H1 (cell line): ENCODE measurements around the gene VPS13A. TPM values are rescaled to one million over a fixed set of nuclear protein-coding genes. Genes with fewer than 3 reads are reported as not detected.
A peak's percentile ranks its signal among the peaks of the same experiment; 100 is the strongest.

Experiments used
- CTCF ChIA-PET: fragments of 300-600 bp; sonication (Branson Sonifier 250); formaldehyde crosslinking; loops from one replicate; lab custom pipeline; 2021; ENCODE audit not compliant: partially characterized antibody; lab: Charles Lee
- POLR2A ChIA-PET: fragments of 300-600 bp; sonication (Branson Sonifier 250); formaldehyde crosslinking; loops from one replicate; lab custom pipeline; 2021; ENCODE audit warnings: inconsistent platforms; ENCODE audit not compliant: partially characterized antibody; lab: Charles Lee
- DNase-seq, 2 experiments: peaks; one replicate each; pipeline versions ENCODE4 v3.0.0 to v3.0.0-alpha.2; 2010 to 2022; ENCODE audit warnings: low spot score in 2 of 2, low read depth in 1 of 2, mixed read lengths in 1 of 2
- FAIRE-seq: peaks from 2 replicates; lab custom pipeline; 2011; peaks lifted over from hg19 to GRCh38; lab: Jason Lieb, UNC
- H2AFZ ChIP-seq: 2 replicates; pipeline ENCODE4 v1.8.1; 2012; ENCODE audit warnings: low read length, inconsistent platforms
- H2AK5ac ChIP-seq: 2 replicates; pipeline ENCODE4 v1.6.1; 2013; ENCODE audit warnings: low read depth, low read length
- H2BK120ac ChIP-seq: replicated peaks from 2 replicates; pipeline ENCODE3; 2013; ENCODE audit warnings: low read depth, low read length, inconsistent platforms
- H2BK12ac ChIP-seq: 2 replicates; pipeline ENCODE4 v1.6.1; 2013; ENCODE audit warnings: low read depth, low read length
- H2BK15ac ChIP-seq: 2 replicates; pipeline ENCODE4 v1.6.1; 2013; ENCODE audit warnings: low read length
- H2BK20ac ChIP-seq: 2 replicates; pipeline ENCODE4 v1.6.1; 2013; ENCODE audit warnings: low read length
- H2BK5ac ChIP-seq: 2 replicates; pipeline ENCODE4 v1.6.1; 2013; ENCODE audit warnings: low read depth, low read length
- H3K14ac ChIP-seq: 2 replicates; pipeline ENCODE4 v1.6.1; 2013; ENCODE audit warnings: inconsistent platforms; ENCODE audit not compliant: insufficient read length
- H3K18ac ChIP-seq: 2 replicates; pipeline ENCODE4 v1.6.1; 2013; ENCODE audit warnings: low read length; ENCODE audit errors: extremely low read depth
- H3K23ac ChIP-seq: 2 replicates; pipeline ENCODE4 v1.6.1; 2013; ENCODE audit warnings: inconsistent platforms; ENCODE audit not compliant: insufficient read length
- H3K23me2 ChIP-seq: 2 replicates; pipeline ENCODE4 v1.6.1; 2013; ENCODE audit warnings: low read depth, low read length
- H3K27ac ChIP-seq: 2 replicates; pipeline ENCODE4 v1.6.1; 2011; ENCODE audit warnings: low read depth, low read length, inconsistent platforms
- H3K27me3 ChIP-seq, 4 experiments: replicated peaks in 1 of 4; 1 replicate in 1 of 4; 2 replicates in 3 of 4; pipeline versions ENCODE4 v1.6.1 to v1.8.1; 2011 to 2013; ENCODE audit warnings: low read length in 3 of 4, mild to moderate bottlenecking in 3 of 4, inconsistent platforms in 2 of 4, mixed read lengths in 2 of 4, moderate library complexity in 1 of 4; ENCODE audit not compliant: control insufficient read depth in 3 of 4, insufficient read depth in 3 of 4; ENCODE audit errors: extremely low read depth in 1 of 4
- H3K36me3 ChIP-seq, 4 experiments: 2 replicates each; pipeline versions ENCODE4 v1.6.1 to v1.8.1; 2011 to 2013; ENCODE audit warnings: mild to moderate bottlenecking in 4 of 4, low read length in 3 of 4, moderate library complexity in 2 of 4, control low read depth in 1 of 4, inconsistent platforms in 1 of 4; ENCODE audit not compliant: insufficient read depth in 4 of 4, control insufficient read depth in 2 of 4
- H3K4ac ChIP-seq: replicated peaks from 2 replicates; pipeline ENCODE3; 2013; ENCODE audit warnings: low read length, low read depth, mixed read lengths, inconsistent platforms; ENCODE audit not compliant: insufficient read length
- H3K4me1 ChIP-seq, 4 experiments: replicated peaks in 1 of 4; 1 replicate in 1 of 4; 2 replicates in 3 of 4; pipeline versions ENCODE4 v1.6.1 to v1.8.1; 2011 to 2013; ENCODE audit warnings: low read length in 3 of 4, inconsistent platforms in 2 of 4, mixed read lengths in 1 of 4; ENCODE audit not compliant: insufficient read depth in 4 of 4, control insufficient read depth in 3 of 4
- H3K4me2 ChIP-seq, 2 experiments: 2 replicates each; pipeline versions ENCODE4 v1.6.1 to v1.8.1; 2011 to 2013; ENCODE audit warnings: low read depth in 2 of 2, low read length in 2 of 2, control low read depth in 1 of 2, inconsistent platforms in 1 of 2, mild to moderate bottlenecking in 1 of 2; ENCODE audit not compliant: insufficient read depth in 1 of 2
- H3K4me3 ChIP-seq, 4 experiments: fragments of 200-600, 300-600 bp in 1 of 4; sonication (generic), shearing (Covaris generic), sonication (Bioruptor Twin) in 1 of 4; 2 replicates each; pipeline versions ENCODE4 v1.5.1 to v1.8.1; 2011 to 2016; ENCODE audit warnings: low read length in 4 of 4, low read depth in 3 of 4, control low read depth in 2 of 4, inconsistent platforms in 2 of 4, mild to moderate bottlenecking in 2 of 4, mixed read lengths in 1 of 4, moderate library complexity in 1 of 4; ENCODE audit not compliant: insufficient read depth in 2 of 4; ENCODE audit errors: extremely low read depth in 1 of 4
- H3K56ac ChIP-seq: replicated peaks from 2 replicates; pipeline ENCODE3; 2013; ENCODE audit warnings: low read depth, mild to moderate bottlenecking, mixed read lengths, low read length, inconsistent platforms; ENCODE audit not compliant: insufficient read length
- H3K79me1 ChIP-seq: 2 replicates; pipeline ENCODE4 v1.6.1; 2013; ENCODE audit warnings: low read depth, low read length, control low read depth
- H3K79me2 ChIP-seq, 2 experiments: 2 replicates each; pipeline versions ENCODE4 v1.6.1 to v1.8.1; 2012 to 2013; ENCODE audit warnings: low read length in 2 of 2, mild to moderate bottlenecking in 2 of 2, inconsistent platforms in 1 of 2; ENCODE audit not compliant: insufficient read depth in 2 of 2, control insufficient read depth in 1 of 2
- H3K9ac ChIP-seq, 4 experiments: replicated peaks in 1 of 4; 1 replicate in 1 of 4; 2 replicates in 3 of 4; pipeline versions ENCODE4 v1.6.1 to v1.8.1; 2011 to 2013; ENCODE audit warnings: low read depth in 3 of 4, low read length in 3 of 4, control low read depth in 2 of 4, mild to moderate bottlenecking in 2 of 4, moderate library complexity in 2 of 4, inconsistent platforms in 1 of 4; ENCODE audit errors: extremely low read depth in 1 of 4
- H3K9me3 ChIP-seq, 2 experiments: 2 replicates each; pipeline versions ENCODE4 v1.6.1 to v1.8.1; 2012 to 2013; ENCODE audit warnings: mild to moderate bottlenecking in 2 of 2, moderate library complexity in 2 of 2, control low read depth in 1 of 2, inconsistent platforms in 1 of 2, low read depth in 1 of 2, low read length in 1 of 2, mixed read lengths in 1 of 2; ENCODE audit not compliant: insufficient read depth in 2 of 2
- H4K20me1 ChIP-seq, 2 experiments: replicated peaks in 1 of 2; 2 replicates each; pipeline versions ENCODE3 to v1.8.1; 2011 to 2013; ENCODE audit warnings: inconsistent platforms in 2 of 2, low read length in 2 of 2, mild to moderate bottlenecking in 1 of 2; ENCODE audit not compliant: insufficient read depth in 2 of 2, control insufficient read depth in 1 of 2
- H4K5ac ChIP-seq: 2 replicates; pipeline ENCODE4 v1.6.1; 2013; ENCODE audit warnings: low read length, low read depth, mixed read lengths, inconsistent platforms; ENCODE audit not compliant: insufficient read length
- H4K8ac ChIP-seq: 2 replicates; pipeline ENCODE4 v1.8.0; 2013; ENCODE audit warnings: mild to moderate bottlenecking, moderate library complexity, low read length, inconsistent platforms; ENCODE audit not compliant: insufficient read depth; ENCODE audit errors: extremely low read depth
- H4K91ac ChIP-seq: replicated peaks from 2 replicates; pipeline ENCODE3; 2013; ENCODE audit warnings: low read length, mixed read lengths, inconsistent platforms; ENCODE audit not compliant: insufficient read length
- CREB1 ChIP-seq: IDR thresholded peaks from 2 replicates; pipeline ENCODE4 v1.6.1; 2012; ENCODE audit warnings: inconsistent platforms
- KDM1A ChIP-seq: fragments of 200-600, 300-600 bp; sonication (generic); IDR thresholded peaks from 2 replicates; pipeline ENCODE4 v1.7.1; 2016; ENCODE audit warnings: mild to moderate bottlenecking, low read length, borderline replicate concordance
- MAFK ChIP-seq: IDR thresholded peaks from 2 replicates; pipeline ENCODE4 v1.6.1; 2012; ENCODE audit warnings: low read depth, mild to moderate bottlenecking, improper control_type of control experiment, low read length
- SP1 ChIP-seq: IDR thresholded peaks from 2 replicates; pipeline ENCODE4 v1.6.1; 2011; ENCODE audit warnings: low read depth, low read length
- YY1 ChIP-seq: IDR thresholded peaks from 2 replicates; pipeline ENCODE4 v1.6.1; 2011; ENCODE audit warnings: low read depth, mild to moderate bottlenecking, low read length
- WGBS, 2 experiments: shearing (Covaris generic) in 1 of 2; methylation state at CpG; one replicate each; pipeline versions ENCODE4 v1.1.6 to v1.1.7; 2013 to 2015; ENCODE audit warnings: low lambda C conversion rate in 2 of 2, mixed read lengths in 2 of 2, inconsistent platforms in 1 of 2, low coverage in 1 of 2, missing lambda C conversion rate in 1 of 2; ENCODE audit not compliant: insufficient replicate concordance in 2 of 2, insufficient coverage in 1 of 2, insufficient read length in 1 of 2; ENCODE audit errors: extremely low coverage in 1 of 2, missing lambda C conversion rate in 1 of 2; 5-methylcytosine and 5-hydroxymethylcytosine counted together
- polyA plus RNA-seq, 7 experiments: library from polyadenylated mRNA; depleted of rRNA in 3 of 7; stranded (reverse) in 5 of 7; unstranded in 2 of 7; fragments of >200 nt in 5 of 7; fragments of 200-250 nt in 2 of 7; gene quantifications; 1 replicate in 5 of 7; 2 replicates in 1 of 7; 4 replicates in 1 of 7; pipeline versions ENCODE4 v1.2.1 to v1.2.3, GENCODE V29; 2011 to 2013; ENCODE audit warnings: missing spikeins in 2 of 7, mixed read lengths in 2 of 7
- total RNA-seq: library from RNA; stranded (reverse); fragmentation: NEBNext Ultra II Directional; extraction: Animal tissue kit (Norgen Biotek cat#: 25700); gene quantifications from 2 replicates; pipeline ENCODE4 v1.2.1, GENCODE V29; 2021
- TF ChIP-seq, protein P1 (sequence below): IDR thresholded peaks from 2 replicates; pipeline ENCODE4 v1.6.1; 2011; ENCODE audit warnings: low read length, improper control_type of control experiment
- TF ChIP-seq, protein P2 (sequence below), 3 experiments: IDR thresholded peaks; 1 replicate in 2 of 3; 2 replicates in 1 of 3; pipeline versions ENCODE4 v1.5.1 to v1.6.1; 2011; ENCODE audit warnings: low read length in 3 of 3, mild to moderate bottlenecking in 3 of 3, inconsistent platforms in 2 of 3, low read depth in 1 of 3, moderate library complexity in 1 of 3; ENCODE audit not compliant: insufficient read depth in 1 of 3; ENCODE audit errors: control extremely low read depth in 1 of 3

VPS13A gene
- total and polyA plus RNA-seq, 2 of the 8 experiments (the other 6 are each of a cell fraction or from before 2014, with no cell fraction given): 6.0 to 36.5 TPM

GRCh38 chr9:77463151-77463550, 285.8 kb downstream of the VPS13A start:
- Histone ChIP-seq H4K20me1 (no peaks in the 10 kb centered on the region), H3K4me3 (no peak overlapping the region), H2BK5ac (no peak overlapping the region), H3K56ac (no peak overlapping the region), H3K27ac (no peak overlapping the region), H2BK15ac (no peak overlapping the region), H3K36me3 (no peaks in the 10 kb centered on the region), H4K8ac (no peak overlapping the region), H3K79me2 (no peaks in the 10 kb centered on the region), H3K18ac (peak overlapping the region; percentile 24; the same call in 1 of the 2 replicates), H3K4me1 (peaks cover 0 to 6% (median 2%) of the 10 kb centered on the region in 4 experiments; a peak in 4 of 7 replicates), H2AFZ (no peak overlapping the region), H3K23me2 (no peaks in the 10 kb centered on the region; the same call in 1 of the 2 replicates), H2AK5ac (no peak overlapping the region), H3K4ac (no peak overlapping the region), H4K5ac (no peak overlapping the region), H2BK120ac (no peak overlapping the region), H4K91ac (no peak overlapping the region), H3K4me2 (no peak overlapping the region), H3K14ac (no peak overlapping the region), H3K9me3 (no peaks in the 10 kb centered on the region), H3K23ac (no peak overlapping the region), H2BK12ac (no peak overlapping the region), H3K79me1 (no peaks in the 10 kb centered on the region), H3K9ac (no peak overlapping the region), H3K27me3 (no peaks in the 10 kb centered on the region), H2BK20ac (0 out of 2 replicates have a peak overlapping the region, but pooled peaks have one; percentile 27)
- ChIA-PET CTCF (interaction anchor here (0.8 to 14.6 kb wide), 5 partner anchors 10 to 288 kb away, joined by 4 to 384 read pairs (median 9); partner anchors contain the start of gene GNA14), POLR2A (interaction anchor here (1.1 kb wide), 1 partner anchor 21 kb away, joined by 3 read pairs; no protein-coding TSS in a partner anchor)
- no peak for TF ChIP-seq CREB1
- TF ChIP-seq MAFK: no peak
- TF ChIP-seq, protein P1, sequence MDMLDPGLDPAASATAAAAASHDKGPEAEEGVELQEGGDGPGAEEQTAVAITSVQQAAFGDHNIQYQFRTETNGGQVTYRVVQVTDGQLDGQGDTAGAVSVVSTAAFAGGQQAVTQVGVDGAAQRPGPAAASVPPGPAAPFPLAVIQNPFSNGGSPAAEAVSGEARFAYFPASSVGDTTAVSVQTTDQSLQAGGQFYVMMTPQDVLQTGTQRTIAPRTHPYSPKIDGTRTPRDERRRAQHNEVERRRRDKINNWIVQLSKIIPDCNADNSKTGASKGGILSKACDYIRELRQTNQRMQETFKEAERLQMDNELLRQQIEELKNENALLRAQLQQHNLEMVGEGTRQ: no peak
- no peak for TF ChIP-seq KDM1A
- TF ChIP-seq SP1: no peak
- TF ChIP-seq YY1: no peak
- TF ChIP-seq, protein P2, sequence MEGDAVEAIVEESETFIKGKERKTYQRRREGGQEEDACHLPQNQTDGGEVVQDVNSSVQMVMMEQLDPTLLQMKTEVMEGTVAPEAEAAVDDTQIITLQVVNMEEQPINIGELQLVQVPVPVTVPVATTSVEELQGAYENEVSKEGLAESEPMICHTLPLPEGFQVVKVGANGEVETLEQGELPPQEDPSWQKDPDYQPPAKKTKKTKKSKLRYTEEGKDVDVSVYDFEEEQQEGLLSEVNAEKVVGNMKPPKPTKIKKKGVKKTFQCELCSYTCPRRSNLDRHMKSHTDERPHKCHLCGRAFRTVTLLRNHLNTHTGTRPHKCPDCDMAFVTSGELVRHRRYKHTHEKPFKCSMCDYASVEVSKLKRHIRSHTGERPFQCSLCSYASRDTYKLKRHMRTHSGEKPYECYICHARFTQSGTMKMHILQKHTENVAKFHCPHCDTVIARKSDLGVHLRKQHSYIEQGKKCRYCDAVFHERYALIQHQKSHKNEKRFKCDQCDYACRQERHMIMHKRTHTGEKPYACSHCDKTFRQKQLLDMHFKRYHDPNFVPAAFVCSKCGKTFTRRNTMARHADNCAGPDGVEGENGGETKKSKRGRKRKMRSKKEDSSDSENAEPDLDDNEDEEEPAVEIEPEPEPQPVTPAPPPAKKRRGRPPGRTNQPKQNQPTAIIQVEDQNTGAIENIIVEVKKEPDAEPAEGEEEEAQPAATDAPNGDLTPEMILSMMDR (IDR thresholded peaks at IDR 0.05; ENCODE audit: control extremely low read depth in 1 of 3, insufficient read depth in 1 of 3, low read depth in 1 of 3, low read length in 3 of 3): no peak
- WGBS, 2 experiments: 93% methylated on average over 3 of the region's 3 CpGs; no CpG with 5 or more reads in 1 of the 2 experiments
- DNase-seq (no peak), FAIRE-seq (no peak)
